K562 (cell line): ENCODE measurements around the gene FOXRED2. TPM values are rescaled to one million over a fixed set of nuclear protein-coding genes. Genes with fewer than 3 reads are reported as not detected.

Experiments used
- BCL6 ChIP-seq: fragments of 250-450 bp; sonication (Bioruptor Pico); IDR thresholded peaks from 2 replicates; pipeline ENCODE4 v1.4.0; 2020
- CCAR2 ChIP-seq: fragments of 200-400 bp; formaldehyde crosslinking; IDR thresholded peaks from 2 replicates; pipeline ENCODE4 v1.6.1; 2017; ENCODE audit warnings: mild to moderate bottlenecking, low read depth, low read length
- GABPB1 ChIP-seq: sonication (generic); formaldehyde crosslinking; IDR thresholded peaks from 2 replicates; pipeline ENCODE4 v1.8.0; 2022; ENCODE audit warnings: mild to moderate bottlenecking, missing genetic modification reagents
- GATAD2A ChIP-seq: fragments of 450-650 bp; IDR thresholded peaks from 2 replicates; pipeline ENCODE4 v1.6.1; 2017
- MCM3 ChIP-seq: fragments of 450-650 bp; IDR thresholded peaks from 2 replicates; pipeline ENCODE4 v1.6.1; 2016
- MECOM ChIP-seq: fragments of 250-450 bp; sonication (Bioruptor Pico); IDR thresholded peaks from 2 replicates; pipeline ENCODE4 v1.8.0; 2022; ENCODE audit warnings: inconsistent platforms
- NFIX ChIP-seq: fragments of 250-450 bp; sonication (Bioruptor Pico); IDR thresholded peaks from 2 replicates; pipeline ENCODE4 v1.4.0; 2020; ENCODE audit warnings: low read depth, mild to moderate bottlenecking, moderate library complexity
- POLR2H ChIP-seq: IDR thresholded peaks from 2 replicates; pipeline ENCODE4 v1.6.1; 2016; ENCODE audit warnings: missing genetic modification characterization, low read depth, mild to moderate bottlenecking, control low read depth, missing compliant biosample characterization, moderate library complexity
- SETDB1 ChIP-seq: IDR thresholded peaks from one replicate; pipeline ENCODE4 v1.6.1; 2012; ENCODE audit warnings: low read length, control low read depth, inconsistent platforms
- SMAD3 ChIP-seq: fragments of 450-650 bp; formaldehyde crosslinking; conservative IDR thresholded peaks from 2 replicates; pipeline ENCODE4 v1.4.0; 2020; ENCODE audit warnings: mild to moderate bottlenecking
- SMARCA5 ChIP-seq: fragments of 450-650 bp; IDR thresholded peaks from 2 replicates; pipeline ENCODE4 v1.6.1; 2016
- TARDBP ChIP-seq: fragments of 450-650 bp; IDR thresholded peaks from 2 replicates; pipeline ENCODE4 v1.6.1; 2016
- ZBED1 ChIP-seq: IDR thresholded peaks from 2 replicates; pipeline ENCODE4 v1.6.1; 2014
- ZEB2 ChIP-seq: fragments of 450-650 bp; IDR thresholded peaks from 2 replicates; pipeline ENCODE4 v1.6.1; 2016
- ZNF121 ChIP-seq: sonication (generic); formaldehyde crosslinking; conservative IDR thresholded peaks from 2 replicates; pipeline ENCODE4 v1.8.0; 2022; ENCODE audit warnings: missing genetic modification reagents
- ZNF174 ChIP-seq: fragments of 250-450 bp; sonication (Bioruptor Pico); IDR thresholded peaks from 2 replicates; pipeline ENCODE4 v1.4.0; 2020; ENCODE audit warnings: mild to moderate bottlenecking
- ZNF583 ChIP-seq: fragments of 250-450 bp; sonication (Bioruptor Pico); IDR thresholded peaks from 2 replicates; pipeline ENCODE4 v1.4.0; 2020
- ZNF717 ChIP-seq: fragments of 250-450 bp; sonication (Bioruptor Pico); IDR thresholded peaks from 2 replicates; pipeline ENCODE4 v1.5.0; 2021
- ZNF764 ChIP-seq: fragments of 250-450 bp; sonication (Bioruptor Pico); IDR thresholded peaks from 2 replicates; pipeline ENCODE4 v1.4.0; 2020; ENCODE audit warnings: low read depth, mild to moderate bottlenecking, moderate library complexity
- polyA plus RNA-seq, 8 experiments: library from polyadenylated mRNA; depleted of rRNA in 4 of 8; stranded (reverse) in 5 of 8; unstranded in 3 of 8; fragments of >200 nt; fragmentation: Nextera tagmentation in 2 of 8; fragmentation: Illumina TruSeq in 1 of 8; extraction: Ambion mirVana in 2 of 8; extraction: Trizol in 1 of 8; gene quantifications; 2 replicates each; pipeline versions ENCODE4 v1.2.1 to v1.2.3, GENCODE V29; 2011 to 2014; ENCODE audit warnings: inconsistent platforms in 1 of 8, missing spikeins in 1 of 8
- total RNA-seq, 7 experiments: library from RNA; depleted of rRNA in 6 of 7; stranded (reverse); fragments of >200 nt in 6 of 7; fragmentation: Illumina TruSeq in 2 of 7; extraction: Trizol in 2 of 7; gene quantifications; 2 replicates each; pipeline versions ENCODE4 v1.2.1 to v1.2.3, GENCODE V29; 2011 to 2021; ENCODE audit warnings: low replicate concordance in 1 of 7
- TF ChIP-seq, protein P1 (sequence below): fragments of 250-450 bp; sonication (Bioruptor Pico); IDR thresholded peaks from 2 replicates; pipeline ENCODE4 v1.6.1; 2021; ENCODE audit warnings: mild to moderate bottlenecking
- TF ChIP-seq, protein P2 (sequence below), 2 experiments: fragments of 450-650 bp in 1 of 2; IDR thresholded peaks; 2 replicates each; pipeline ENCODE4 v1.6.1; 2011 to 2017; ENCODE audit warnings: low read depth in 2 of 2, antibody characterized with exemption in 1 of 2, borderline replicate concordance in 1 of 2, low read length in 1 of 2, mild to moderate bottlenecking in 1 of 2, mixed read lengths in 1 of 2; ENCODE audit not compliant: control insufficient read depth in 1 of 2
- TF ChIP-seq, protein P3 (sequence below), 2 experiments: IDR thresholded peaks in 1 of 2; conservative IDR thresholded peaks in 1 of 2; 2 replicates each; pipeline ENCODE4 v1.6.1; 2016; ENCODE audit warnings: low read depth in 2 of 2, mild to moderate bottlenecking in 1 of 2, missing compliant biosample characterization in 1 of 2, missing genetic modification characterization in 1 of 2, moderate library complexity in 1 of 2
- TF ChIP-seq, protein P4 (sequence below): sonication (generic); formaldehyde crosslinking; IDR thresholded peaks from 2 replicates; pipeline ENCODE4 v1.8.0; 2022; ENCODE audit warnings: missing genetic modification reagents, mild to moderate bottlenecking, borderline replicate concordance

FOXRED2 gene
- total and polyA plus RNA-seq, 9 of the 15 experiments (the other 6 are each of a cell fraction or from before 2014, with no cell fraction given), result 2.8 to 48.4 (median 7.8) TPM

DNA sequence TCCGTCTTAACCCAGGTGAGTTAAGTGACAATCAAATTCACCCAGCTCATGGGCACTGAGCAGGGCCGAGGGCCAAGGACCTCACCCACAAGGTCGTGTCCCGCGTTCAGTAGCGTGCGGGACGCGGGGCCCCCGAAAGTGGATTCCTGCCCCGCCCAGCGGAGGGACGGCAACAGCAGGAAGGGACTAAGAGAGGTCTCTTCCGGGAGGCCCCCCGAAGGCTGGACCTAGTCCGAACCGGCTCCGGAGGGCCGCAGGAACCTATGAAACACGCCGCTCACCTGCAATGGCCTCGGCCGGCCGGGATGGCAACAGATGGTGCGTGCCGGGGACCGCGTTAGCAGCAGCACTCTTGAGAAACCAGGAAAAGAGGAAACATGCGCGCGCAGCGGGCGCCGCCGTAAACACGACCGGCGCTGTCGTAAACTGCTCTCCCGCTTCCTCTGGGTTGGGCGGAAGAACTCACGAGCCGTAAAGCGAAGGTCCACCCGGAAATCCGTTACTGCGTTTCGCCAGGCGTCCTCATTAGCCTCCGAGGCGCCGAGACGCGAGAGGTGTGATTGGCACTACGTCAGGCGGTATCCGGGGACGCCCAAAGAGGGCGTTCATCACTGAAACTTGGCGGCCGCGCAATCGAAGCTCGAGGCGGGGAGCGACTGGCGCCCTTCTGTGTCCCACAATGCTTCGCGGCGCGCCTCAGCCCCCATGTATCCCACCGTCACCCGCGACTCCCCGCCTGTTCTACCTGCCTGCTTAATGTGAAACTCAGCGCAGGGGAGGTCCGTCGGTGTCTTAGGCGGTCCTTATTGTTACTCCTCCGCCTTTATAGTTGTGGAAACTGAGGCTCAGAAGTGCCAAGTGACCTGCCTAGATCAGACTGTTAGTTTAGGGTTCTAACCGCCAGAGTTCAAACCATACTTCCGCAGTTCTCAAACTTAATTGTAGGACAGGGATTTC lies 22.2 kb upstream of the FOXRED2 start, which contains the start of gene EIF3D (continued):
- TF ChIP-seq POLR2H (tag), result peak; percentile 93
- no peak for TF ChIP-seq ZEB2
- TF ChIP-seq CCAR2, result no peak
- TF ChIP-seq ZNF174, result no peak
- TF ChIP-seq, protein P1, sequence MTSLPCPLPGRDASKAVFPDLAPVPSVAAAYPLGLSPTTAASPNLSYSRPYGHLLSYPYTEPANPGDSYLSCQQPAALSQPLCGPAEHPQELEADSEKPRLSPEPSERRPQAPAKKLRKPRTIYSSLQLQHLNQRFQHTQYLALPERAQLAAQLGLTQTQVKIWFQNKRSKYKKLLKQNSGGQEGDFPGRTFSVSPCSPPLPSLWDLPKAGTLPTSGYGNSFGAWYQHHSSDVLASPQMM (CRISPR knock-in tag), result no peak
- no peak for TF ChIP-seq ZNF717
- no peak for TF ChIP-seq MCM3
- TF ChIP-seq SMARCA5, result no peak
- TF ChIP-seq GATAD2A, result no peak
- 0 out of 2 replicates have a peak, but pooled peaks have one; percentile 38 for TF ChIP-seq SMAD3 (CRISPR knock-in tag)
- TF ChIP-seq GABPB1, result peak; percentile 86
- TF ChIP-seq, protein P2, sequence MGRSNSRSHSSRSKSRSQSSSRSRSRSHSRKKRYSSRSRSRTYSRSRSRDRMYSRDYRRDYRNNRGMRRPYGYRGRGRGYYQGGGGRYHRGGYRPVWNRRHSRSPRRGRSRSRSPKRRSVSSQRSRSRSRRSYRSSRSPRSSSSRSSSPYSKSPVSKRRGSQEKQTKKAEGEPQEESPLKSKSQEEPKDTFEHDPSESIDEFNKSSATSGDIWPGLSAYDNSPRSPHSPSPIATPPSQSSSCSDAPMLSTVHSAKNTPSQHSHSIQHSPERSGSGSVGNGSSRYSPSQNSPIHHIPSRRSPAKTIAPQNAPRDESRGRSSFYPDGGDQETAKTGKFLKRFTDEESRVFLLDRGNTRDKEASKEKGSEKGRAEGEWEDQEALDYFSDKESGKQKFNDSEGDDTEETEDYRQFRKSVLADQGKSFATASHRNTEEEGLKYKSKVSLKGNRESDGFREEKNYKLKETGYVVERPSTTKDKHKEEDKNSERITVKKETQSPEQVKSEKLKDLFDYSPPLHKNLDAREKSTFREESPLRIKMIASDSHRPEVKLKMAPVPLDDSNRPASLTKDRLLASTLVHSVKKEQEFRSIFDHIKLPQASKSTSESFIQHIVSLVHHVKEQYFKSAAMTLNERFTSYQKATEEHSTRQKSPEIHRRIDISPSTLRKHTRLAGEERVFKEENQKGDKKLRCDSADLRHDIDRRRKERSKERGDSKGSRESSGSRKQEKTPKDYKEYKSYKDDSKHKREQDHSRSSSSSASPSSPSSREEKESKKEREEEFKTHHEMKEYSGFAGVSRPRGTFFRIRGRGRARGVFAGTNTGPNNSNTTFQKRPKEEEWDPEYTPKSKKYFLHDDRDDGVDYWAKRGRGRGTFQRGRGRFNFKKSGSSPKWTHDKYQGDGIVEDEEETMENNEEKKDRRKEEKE (IDR thresholded peaks at IDR 0.05; ENCODE audit: borderline replicate concordance in 1 of 2, control insufficient read depth in 1 of 2, low read depth in 2 of 2, low read length in 1 of 2), result no peak
- TF ChIP-seq ZNF764 (CRISPR knock-in tag), result no peak
- TF ChIP-seq, protein P3, sequence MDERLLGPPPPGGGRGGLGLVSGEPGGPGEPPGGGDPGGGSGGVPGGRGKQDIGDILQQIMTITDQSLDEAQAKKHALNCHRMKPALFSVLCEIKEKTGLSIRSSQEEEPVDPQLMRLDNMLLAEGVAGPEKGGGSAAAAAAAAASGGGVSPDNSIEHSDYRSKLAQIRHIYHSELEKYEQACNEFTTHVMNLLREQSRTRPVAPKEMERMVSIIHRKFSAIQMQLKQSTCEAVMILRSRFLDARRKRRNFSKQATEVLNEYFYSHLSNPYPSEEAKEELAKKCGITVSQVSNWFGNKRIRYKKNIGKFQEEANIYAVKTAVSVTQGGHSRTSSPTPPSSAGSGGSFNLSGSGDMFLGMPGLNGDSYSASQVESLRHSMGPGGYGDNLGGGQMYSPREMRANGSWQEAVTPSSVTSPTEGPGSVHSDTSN (CRISPR knock-in tag; IDR thresholded peaks at IDR 0.05; ENCODE audit: low read depth), result peak; percentile 38; the same call in 1 of the 2 replicates
- TF ChIP-seq, protein P3 (tag; conservative IDR thresholded peaks at IDR 0.05; ENCODE audit: low read depth), result no peak; the same call in 1 of the 2 replicates
- no peak for TF ChIP-seq ZNF121 (CRISPR knock-in tag)
- TF ChIP-seq ZBED1, result 0 out of 2 replicates have a peak, but pooled peaks have one; percentile 18
- TF ChIP-seq BCL6 (CRISPR knock-in tag), result no peak
- no peak; the same call in 1 of the 2 replicates for TF ChIP-seq TARDBP
- no peak for TF ChIP-seq ZNF583 (CRISPR knock-in tag)
- TF ChIP-seq MECOM (CRISPR knock-in tag), result no peak
- TF ChIP-seq, protein P4, sequence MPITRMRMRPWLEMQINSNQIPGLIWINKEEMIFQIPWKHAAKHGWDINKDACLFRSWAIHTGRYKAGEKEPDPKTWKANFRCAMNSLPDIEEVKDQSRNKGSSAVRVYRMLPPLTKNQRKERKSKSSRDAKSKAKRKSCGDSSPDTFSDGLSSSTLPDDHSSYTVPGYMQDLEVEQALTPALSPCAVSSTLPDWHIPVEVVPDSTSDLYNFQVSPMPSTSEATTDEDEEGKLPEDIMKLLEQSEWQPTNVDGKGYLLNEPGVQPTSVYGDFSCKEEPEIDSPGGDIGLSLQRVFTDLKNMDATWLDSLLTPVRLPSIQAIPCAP (CRISPR knock-in tag), result no peak
- no peak for TF ChIP-seq NFIX (CRISPR knock-in tag)
- peak; percentile 66 for TF ChIP-seq SETDB1
